Measurements from ENCODE around the gene CFAP70.

- TF ChIP-seq CTCF (conservative IDR thresholded peaks at IDR 0.05 in 1 of 2, IDR thresholded peaks at IDR 0.05 in 1 of 2; ENCODE audit: extremely low read depth in 1 of 2, insufficient read depth in 1 of 2, low read depth in 1 of 2, low read length in 2 of 2) (no peak), EZH2 (IDR thresholded peaks at IDR 0.05; ENCODE audit: borderline replicate concordance, low read length) (no peak)
Observed at GRCh38 chr10:73379064-73379748, 20.5 kb upstream of the CFAP70 start.
